Measurements from ENCODE around the gene ZDHHC8.
A peak's percentile ranks its signal among the peaks of the same experiment; 100 is the strongest.

ZDHHC8 gene

GRCh38 chr22:20130731-20131596 lies 640 bp upstream of the ZDHHC8 start:
- DNase-seq (ENCODE audit: low read depth, low spot score): no peak
- POLR2A ChIA-PET: interaction anchor here (1.7 kb wide), 1 partner anchor 13 kb away, joined by 12 read pairs; the partner anchor contains the start of gene TRMT2A
- CTCF ChIA-PET: interaction anchor here (2.0 to 3.3 kb wide), 2 partner anchors 12 to 400 kb away, joined by 5 to 27 read pairs; no protein-coding TSS in a partner anchor
- TF ChIP-seq, protein P1, sequence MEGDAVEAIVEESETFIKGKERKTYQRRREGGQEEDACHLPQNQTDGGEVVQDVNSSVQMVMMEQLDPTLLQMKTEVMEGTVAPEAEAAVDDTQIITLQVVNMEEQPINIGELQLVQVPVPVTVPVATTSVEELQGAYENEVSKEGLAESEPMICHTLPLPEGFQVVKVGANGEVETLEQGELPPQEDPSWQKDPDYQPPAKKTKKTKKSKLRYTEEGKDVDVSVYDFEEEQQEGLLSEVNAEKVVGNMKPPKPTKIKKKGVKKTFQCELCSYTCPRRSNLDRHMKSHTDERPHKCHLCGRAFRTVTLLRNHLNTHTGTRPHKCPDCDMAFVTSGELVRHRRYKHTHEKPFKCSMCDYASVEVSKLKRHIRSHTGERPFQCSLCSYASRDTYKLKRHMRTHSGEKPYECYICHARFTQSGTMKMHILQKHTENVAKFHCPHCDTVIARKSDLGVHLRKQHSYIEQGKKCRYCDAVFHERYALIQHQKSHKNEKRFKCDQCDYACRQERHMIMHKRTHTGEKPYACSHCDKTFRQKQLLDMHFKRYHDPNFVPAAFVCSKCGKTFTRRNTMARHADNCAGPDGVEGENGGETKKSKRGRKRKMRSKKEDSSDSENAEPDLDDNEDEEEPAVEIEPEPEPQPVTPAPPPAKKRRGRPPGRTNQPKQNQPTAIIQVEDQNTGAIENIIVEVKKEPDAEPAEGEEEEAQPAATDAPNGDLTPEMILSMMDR (IDR thresholded peaks at IDR 0.05; ENCODE audit: insufficient read depth, low read length, missing control alignments): no peak
- peak overlapping the region; percentile 77 for H3K4me3 ChIP-seq (ENCODE audit: low read depth, low read length)

DNA sequence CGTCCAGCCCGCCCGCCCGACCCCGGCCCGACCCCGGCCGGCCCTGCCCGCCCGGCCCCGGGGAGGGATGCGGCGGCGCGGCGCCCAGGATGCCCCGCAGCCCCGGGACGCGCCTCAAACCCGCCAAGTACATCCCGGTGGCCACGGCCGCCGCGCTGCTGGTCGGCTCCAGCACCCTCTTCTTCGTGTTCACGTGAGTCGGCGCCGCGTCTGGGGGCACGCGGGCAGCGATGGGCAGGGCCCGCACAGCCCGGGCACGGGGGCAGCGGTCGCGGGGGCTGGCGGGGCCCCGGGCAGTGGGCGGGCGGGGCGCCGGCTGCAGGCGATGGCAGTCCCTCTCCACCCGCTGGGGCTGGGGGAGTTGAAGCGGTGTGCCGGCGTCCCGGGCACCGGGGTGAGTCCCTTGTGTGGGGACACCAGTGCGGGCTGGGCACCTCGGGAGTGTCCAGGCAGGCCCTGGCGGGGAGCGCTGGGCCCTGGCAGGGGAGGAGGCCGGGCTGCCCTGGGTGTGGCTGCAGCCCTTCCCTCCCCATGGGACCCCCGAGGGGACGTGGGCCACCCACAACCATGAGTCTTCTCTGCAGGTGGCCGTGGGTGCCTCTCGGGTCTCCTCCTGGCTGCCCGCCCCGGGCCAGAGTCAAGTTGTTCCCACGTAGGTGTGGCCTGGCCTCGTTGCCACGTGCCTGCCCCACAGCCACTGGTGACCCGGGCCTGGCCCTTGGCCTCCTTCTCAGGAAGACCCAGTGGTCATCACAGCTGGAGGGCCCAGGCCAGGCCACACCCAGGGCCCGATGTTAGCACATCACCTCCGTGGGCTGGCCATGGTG lies 468 bp downstream of the ZDHHC8 start:
- POLR2A ChIA-PET: no interaction called here
- TF ChIP-seq, protein P1 (IDR thresholded peaks at IDR 0.05; ENCODE audit: insufficient read depth, low read length, missing control alignments): no peak
- DNase-seq (ENCODE audit: low read depth, low spot score): no peak
- peak overlapping the region; percentile 80 for H3K4me3 ChIP-seq (ENCODE audit: low read depth, low read length)
- CTCF ChIA-PET: no interaction called here

DNA sequence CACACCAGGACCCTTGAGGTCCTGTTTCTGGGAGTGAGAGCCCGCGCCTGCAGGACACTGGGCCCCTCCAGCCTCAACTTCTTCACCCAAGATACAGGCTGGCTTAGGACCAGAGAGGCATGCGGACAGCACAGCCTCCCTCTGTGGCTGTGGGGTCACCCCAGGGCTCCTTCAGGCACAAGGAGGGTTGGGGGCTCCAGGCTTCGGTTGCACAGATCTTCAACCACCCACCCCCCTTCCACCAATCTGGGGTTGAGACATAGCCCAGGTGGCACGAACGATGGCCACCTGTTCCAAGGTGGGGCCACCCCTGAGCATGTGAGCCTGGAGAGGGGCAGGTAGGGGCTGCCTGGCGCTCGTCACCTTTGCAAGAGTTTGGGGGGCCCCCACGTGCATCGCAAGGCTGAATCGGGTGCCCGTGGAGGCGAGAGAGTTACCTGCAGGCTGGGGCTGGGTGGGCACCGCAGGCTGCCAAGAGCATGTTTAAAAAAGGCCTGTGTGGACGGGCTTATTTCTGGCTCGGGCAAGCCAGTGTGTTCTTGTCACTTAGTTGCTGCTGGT lies 1.2 kb downstream of the ZDHHC8 start:
- H3K4me3 ChIP-seq (ENCODE audit: low read depth, low read length): peak overlapping the region; percentile 80
- TF ChIP-seq, protein P1 (IDR thresholded peaks at IDR 0.05; ENCODE audit: insufficient read depth, low read length, missing control alignments): no peak
- ChIA-PET POLR2A (no interaction called here), CTCF (no interaction called here)
- no peak for DNase-seq (ENCODE audit: low read depth, low spot score)

DNA sequence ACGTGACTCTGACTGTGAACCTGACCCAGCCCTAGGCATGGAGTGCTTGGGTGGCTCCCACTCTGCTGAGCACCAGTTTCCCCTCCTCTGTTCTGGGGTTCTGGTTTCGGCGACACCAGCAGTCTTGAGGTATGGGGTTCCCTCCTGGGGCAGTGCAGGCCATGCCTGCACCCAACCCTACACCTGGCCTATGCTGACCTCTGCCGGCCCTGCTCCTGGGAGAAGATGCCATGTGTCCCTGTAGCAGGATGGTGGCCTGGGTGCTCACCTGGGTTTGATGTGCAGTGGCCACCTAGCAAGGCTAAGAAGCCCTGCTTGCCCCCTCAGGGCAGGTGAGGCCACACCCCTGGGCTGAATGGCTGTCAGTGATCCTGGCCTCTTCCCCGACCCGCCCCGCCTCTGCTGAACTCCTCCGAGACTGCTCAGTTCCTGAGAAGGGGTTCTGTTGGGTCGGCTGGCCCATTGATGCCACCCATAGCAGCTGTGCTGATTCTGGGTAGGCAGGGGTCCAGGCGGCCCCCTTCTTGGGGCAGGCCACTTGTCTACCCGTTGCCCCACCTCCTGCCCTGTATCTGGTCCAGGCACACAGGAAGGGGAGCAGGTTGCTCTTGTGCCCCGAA lies 2.4 kb downstream of the ZDHHC8 start:
- 0 out of 2 replicates have a peak overlapping the region, but pooled peaks have one; percentile 8 for H3K4me3 ChIP-seq (ENCODE audit: low read depth, low read length)
- TF ChIP-seq, protein P1 (IDR thresholded peaks at IDR 0.05; ENCODE audit: insufficient read depth, low read length, missing control alignments): no peak
- ChIA-PET POLR2A (no interaction called here), CTCF (no interaction called here)
- DNase-seq (ENCODE audit: low read depth, low spot score): no peak

DNA sequence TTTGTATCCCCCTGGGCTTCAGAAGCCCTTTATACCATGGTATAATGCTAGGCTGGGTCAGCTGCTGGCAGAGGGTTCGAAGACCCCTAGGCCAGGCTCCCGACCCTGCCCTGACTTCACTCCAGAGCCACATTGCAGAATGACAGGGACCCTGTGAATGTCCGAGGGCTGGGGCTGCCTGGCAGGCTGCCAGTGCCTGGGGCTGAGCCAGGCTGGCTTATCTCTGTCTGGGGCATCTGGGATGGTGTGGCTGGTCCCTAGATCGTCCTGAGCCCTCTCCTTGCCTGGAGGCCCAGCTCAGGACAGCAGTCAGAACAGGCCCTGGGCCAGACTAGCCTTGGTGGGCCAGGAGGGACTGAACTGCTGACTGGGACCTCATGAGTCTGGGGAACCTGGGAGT lies 3.7 kb downstream of the ZDHHC8 start:
- ChIA-PET POLR2A (no interaction called here), CTCF (no interaction called here)
- TF ChIP-seq, protein P1 (IDR thresholded peaks at IDR 0.05; ENCODE audit: insufficient read depth, low read length, missing control alignments): no peak
- DNase-seq (ENCODE audit: low read depth, low spot score): no peak
- H3K4me3 ChIP-seq (ENCODE audit: low read depth, low read length): no peak overlapping the region
